Fibroblast of villous mesenchyme (primary cell): ENCODE measurements around the gene C1orf21. TPM values are rescaled to one million over a fixed set of nuclear protein-coding genes. Genes with fewer than 3 reads are reported as not detected.

Experiments
- DNase-seq: peaks from one replicate; pipeline ENCODE4 v3.0.0-alpha.2; 2010; ENCODE audit warnings: low read depth
- H3K4me3 ChIP-seq: 2 replicates; pipeline ENCODE4 v1.5.1; 2011; ENCODE audit warnings: low read depth, mild to moderate bottlenecking, low read length
- CTCF ChIP-seq: IDR thresholded peaks from 2 replicates; pipeline ENCODE4 v1.5.1; 2012; ENCODE audit warnings: low read depth, mild to moderate bottlenecking, low read length; ENCODE audit not compliant: insufficient read depth
- total RNA-seq: library from RNA; depleted of rRNA; stranded (reverse); fragments of >200 nt; gene quantifications from 2 replicates; pipeline ENCODE4 v1.2.3, GENCODE V29; 2012

Gene C1orf21
- total RNA-seq, 1 donor, result 3.5 TPM

GRCh38 chr1:184494929-184495328, 108.1 kb downstream of the C1orf21 start:
- TF ChIP-seq CTCF, result no peak
- no peak for DNase-seq
- H3K4me3 ChIP-seq, result no peak overlapping the region

- no peak overlapping the region for H3K4me3 ChIP-seq
- no peak for TF ChIP-seq CTCF
- no peak for DNase-seq
Observed at GRCh38 chr1:184497959-184498723, 111.3 kb downstream of the C1orf21 start.

- no peak overlapping the region for H3K4me3 ChIP-seq
- peak; percentile 29 for DNase-seq
- no peak for TF ChIP-seq CTCF
Observed at GRCh38 chr1:184499616-184500015, 112.8 kb downstream of the C1orf21 start.

GRCh38 chr1:184502161-184502560, 115.3 kb downstream of the C1orf21 start:
- TF ChIP-seq CTCF, result no peak
- no peak overlapping the region for H3K4me3 ChIP-seq
- no peak for DNase-seq

- DNase-seq, result no peak
- TF ChIP-seq CTCF, result no peak
- H3K4me3 ChIP-seq, result no peak overlapping the region
Observed at GRCh38 chr1:184503221-184503749, 116.5 kb downstream of the C1orf21 start.

- no peak overlapping the region for H3K4me3 ChIP-seq
- TF ChIP-seq CTCF, result no peak
- no peak for DNase-seq
Observed at GRCh38 chr1:184504040-184504954, 117.5 kb downstream of the C1orf21 start.
